ENCODE data around the gene ID1. TPM values are rescaled to one million over a fixed set of nuclear protein-coding genes. Genes with fewer than 3 reads are reported as not detected.

Gene ID1
- total and polyA plus RNA-seq, 2 of the 13 experiments (the other 11 are each of a cell fraction or from before 2014, with no cell fraction given) = 320 to 419 TPM

DNA sequence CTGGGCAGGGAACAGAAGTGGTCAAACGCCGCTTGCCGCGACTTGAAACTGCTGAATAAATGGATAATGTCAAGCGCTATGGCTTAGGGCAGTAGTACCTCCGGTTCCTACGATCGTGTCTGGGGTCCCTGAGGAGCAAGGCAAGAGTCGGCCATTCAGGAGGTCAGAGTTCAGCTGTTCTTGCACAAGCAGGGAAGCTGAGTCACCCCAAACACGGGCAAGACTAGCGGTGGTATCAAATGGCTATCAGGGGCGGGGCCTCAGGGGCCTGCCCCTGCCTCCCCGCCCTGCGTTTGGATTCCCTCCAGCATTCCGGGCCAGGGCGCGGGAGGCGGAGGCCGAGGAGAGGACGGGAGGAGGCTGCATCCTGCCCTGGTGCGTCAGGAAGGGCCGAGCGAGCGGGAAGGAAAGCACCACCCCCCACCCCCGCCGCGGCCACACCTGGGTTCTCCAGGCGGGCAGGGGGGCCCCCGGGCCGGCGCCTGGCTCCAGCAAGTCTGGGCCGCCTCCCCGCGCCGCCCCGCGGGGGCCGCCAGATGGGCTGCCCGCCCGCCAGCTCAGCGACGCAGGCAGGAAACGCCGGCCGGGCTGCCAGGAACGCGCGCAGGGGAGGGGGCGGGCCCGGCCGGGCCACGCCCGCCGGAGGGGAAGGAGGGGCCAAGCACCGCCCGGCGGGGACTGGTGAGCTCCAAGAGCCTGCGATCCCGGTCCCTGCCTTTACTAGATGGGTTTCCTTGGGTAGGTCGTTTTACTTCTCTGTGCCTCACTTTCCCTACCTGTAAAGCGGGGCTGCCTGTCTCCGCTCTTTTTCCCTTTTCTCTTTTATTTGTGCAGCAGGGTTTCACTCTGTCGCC, 32.2 kb upstream of the ID1 start (continued):
- TF ChIP-seq, protein P1, sequence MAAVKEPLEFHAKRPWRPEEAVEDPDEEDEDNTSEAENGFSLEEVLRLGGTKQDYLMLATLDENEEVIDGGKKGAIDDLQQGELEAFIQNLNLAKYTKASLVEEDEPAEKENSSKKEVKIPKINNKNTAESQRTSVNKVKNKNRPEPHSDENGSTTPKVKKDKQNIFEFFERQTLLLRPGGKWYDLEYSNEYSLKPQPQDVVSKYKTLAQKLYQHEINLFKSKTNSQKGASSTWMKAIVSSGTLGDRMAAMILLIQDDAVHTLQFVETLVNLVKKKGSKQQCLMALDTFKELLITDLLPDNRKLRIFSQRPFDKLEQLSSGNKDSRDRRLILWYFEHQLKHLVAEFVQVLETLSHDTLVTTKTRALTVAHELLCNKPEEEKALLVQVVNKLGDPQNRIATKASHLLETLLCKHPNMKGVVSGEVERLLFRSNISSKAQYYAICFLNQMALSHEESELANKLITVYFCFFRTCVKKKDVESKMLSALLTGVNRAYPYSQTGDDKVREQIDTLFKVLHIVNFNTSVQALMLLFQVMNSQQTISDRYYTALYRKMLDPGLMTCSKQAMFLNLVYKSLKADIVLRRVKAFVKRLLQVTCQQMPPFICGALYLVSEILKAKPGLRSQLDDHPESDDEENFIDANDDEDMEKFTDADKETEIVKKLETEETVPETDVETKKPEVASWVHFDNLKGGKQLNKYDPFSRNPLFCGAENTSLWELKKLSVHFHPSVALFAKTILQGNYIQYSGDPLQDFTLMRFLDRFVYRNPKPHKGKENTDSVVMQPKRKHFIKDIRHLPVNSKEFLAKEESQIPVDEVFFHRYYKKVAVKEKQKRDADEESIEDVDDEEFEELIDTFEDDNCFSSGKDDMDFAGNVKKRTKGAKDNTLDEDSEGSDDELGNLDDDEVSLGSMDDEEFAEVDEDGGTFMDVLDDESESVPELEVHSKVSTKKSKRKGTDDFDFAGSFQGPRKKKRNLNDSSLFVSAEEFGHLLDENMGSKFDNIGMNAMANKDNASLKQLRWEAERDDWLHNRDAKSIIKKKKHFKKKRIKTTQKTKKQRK (IDR thresholded peaks at IDR 0.05; ENCODE audit: low read length) = no peak
- peak; percentile 85; the same call in 1 of the 2 replicates for TF ChIP-seq ZSCAN25 (CRISPR knock-in tag; IDR thresholded peaks at IDR 0.05)
- TF ChIP-seq KMT2B (CRISPR knock-in tag; IDR thresholded peaks at IDR 0.05) = peak; percentile 62
- peak; percentile 72; the same call in 1 of the 2 replicates for TF ChIP-seq ZNF672 (CRISPR knock-in tag; IDR thresholded peaks at IDR 0.05)
- TF ChIP-seq, protein P2, sequence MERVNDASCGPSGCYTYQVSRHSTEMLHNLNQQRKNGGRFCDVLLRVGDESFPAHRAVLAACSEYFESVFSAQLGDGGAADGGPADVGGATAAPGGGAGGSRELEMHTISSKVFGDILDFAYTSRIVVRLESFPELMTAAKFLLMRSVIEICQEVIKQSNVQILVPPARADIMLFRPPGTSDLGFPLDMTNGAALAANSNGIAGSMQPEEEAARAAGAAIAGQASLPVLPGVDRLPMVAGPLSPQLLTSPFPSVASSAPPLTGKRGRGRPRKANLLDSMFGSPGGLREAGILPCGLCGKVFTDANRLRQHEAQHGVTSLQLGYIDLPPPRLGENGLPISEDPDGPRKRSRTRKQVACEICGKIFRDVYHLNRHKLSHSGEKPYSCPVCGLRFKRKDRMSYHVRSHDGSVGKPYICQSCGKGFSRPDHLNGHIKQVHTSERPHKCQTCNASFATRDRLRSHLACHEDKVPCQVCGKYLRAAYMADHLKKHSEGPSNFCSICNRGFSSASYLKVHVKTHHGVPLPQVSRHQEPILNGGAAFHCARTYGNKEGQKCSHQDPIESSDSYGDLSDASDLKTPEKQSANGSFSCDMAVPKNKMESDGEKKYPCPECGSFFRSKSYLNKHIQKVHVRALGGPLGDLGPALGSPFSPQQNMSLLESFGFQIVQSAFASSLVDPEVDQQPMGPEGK (CRISPR knock-in tag; IDR thresholded peaks at IDR 0.05) = peak; percentile 98
- no peak for TF ChIP-seq ZNF207 (IDR thresholded peaks at IDR 0.05; ENCODE audit: borderline replicate concordance)
- TF ChIP-seq, protein P3, sequence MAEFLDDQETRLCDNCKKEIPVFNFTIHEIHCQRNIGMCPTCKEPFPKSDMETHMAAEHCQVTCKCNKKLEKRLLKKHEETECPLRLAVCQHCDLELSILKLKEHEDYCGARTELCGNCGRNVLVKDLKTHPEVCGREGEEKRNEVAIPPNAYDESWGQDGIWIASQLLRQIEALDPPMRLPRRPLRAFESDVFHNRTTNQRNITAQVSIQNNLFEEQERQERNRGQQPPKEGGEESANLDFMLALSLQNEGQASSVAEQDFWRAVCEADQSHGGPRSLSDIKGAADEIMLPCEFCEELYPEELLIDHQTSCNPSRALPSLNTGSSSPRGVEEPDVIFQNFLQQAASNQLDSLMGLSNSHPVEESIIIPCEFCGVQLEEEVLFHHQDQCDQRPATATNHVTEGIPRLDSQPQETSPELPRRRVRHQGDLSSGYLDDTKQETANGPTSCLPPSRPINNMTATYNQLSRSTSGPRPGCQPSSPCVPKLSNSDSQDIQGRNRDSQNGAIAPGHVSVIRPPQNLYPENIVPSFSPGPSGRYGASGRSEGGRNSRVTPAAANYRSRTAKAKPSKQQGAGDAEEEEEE (CRISPR knock-in tag; IDR thresholded peaks at IDR 0.05; ENCODE audit: borderline replicate concordance) = peak; percentile 89; the same call in 1 of the 2 replicates
- TF ChIP-seq ZNF468 (CRISPR knock-in tag; IDR thresholded peaks at IDR 0.05) = peak; percentile 95
- TF ChIP-seq, protein P4, sequence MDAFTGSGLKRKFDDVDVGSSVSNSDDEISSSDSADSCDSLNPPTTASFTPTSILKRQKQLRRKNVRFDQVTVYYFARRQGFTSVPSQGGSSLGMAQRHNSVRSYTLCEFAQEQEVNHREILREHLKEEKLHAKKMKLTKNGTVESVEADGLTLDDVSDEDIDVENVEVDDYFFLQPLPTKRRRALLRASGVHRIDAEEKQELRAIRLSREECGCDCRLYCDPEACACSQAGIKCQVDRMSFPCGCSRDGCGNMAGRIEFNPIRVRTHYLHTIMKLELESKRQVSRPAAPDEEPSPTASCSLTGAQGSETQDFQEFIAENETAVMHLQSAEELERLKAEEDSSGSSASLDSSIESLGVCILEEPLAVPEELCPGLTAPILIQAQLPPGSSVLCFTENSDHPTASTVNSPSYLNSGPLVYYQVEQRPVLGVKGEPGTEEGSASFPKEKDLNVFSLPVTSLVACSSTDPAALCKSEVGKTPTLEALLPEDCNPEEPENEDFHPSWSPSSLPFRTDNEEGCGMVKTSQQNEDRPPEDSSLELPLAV (CRISPR knock-in tag; conservative IDR thresholded peaks at IDR 0.05; ENCODE audit: low read depth) = 0 out of 2 replicates have a peak, but pooled peaks have one; percentile 76
- TF ChIP-seq, protein P5, sequence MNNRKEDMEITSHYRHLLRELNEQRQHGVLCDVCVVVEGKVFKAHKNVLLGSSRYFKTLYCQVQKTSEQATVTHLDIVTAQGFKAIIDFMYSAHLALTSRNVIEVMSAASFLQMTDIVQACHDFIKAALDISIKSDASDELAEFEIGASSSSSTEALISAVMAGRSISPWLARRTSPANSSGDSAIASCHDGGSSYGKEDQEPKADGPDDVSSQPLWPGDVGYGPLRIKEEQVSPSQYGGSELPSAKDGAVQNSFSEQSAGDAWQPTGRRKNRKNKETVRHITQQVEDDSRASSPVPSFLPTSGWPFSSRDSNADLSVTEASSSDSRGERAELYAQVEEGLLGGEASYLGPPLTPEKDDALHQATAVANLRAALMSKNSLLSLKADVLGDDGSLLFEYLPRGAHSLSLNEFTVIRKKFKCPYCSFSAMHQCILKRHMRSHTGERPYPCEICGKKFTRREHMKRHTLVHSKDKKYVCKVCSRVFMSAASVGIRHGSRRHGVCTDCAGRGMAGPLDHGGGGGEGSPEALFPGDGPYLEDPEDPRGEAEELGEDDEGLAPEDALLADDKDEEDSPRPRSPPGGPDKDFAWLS (CRISPR knock-in tag; IDR thresholded peaks at IDR 0.05; ENCODE audit: borderline replicate concordance) = no peak
- TF ChIP-seq RBM22 (optimal IDR thresholded peaks at IDR 0.05; ENCODE audit: low read length) = peak; percentile 97
- peak; percentile 90 for TF ChIP-seq MED8 (CRISPR knock-in tag; IDR thresholded peaks at IDR 0.05; ENCODE audit: insufficient replicate concordance)
- TF ChIP-seq CENPT (CRISPR knock-in tag; IDR thresholded peaks at IDR 0.05; ENCODE audit: low read depth) = peak; percentile 61; the same call in 1 of the 2 replicates
- TF ChIP-seq ZNF644 (CRISPR knock-in tag; IDR thresholded peaks at IDR 0.05; ENCODE audit: low read depth) = peak; percentile 73

All from HepG2 (cell line).